GM18867 (cell line): ENCODE data around the gene GLIS1.

Experiments used
- ATAC-seq: cut with Tn5 transposase; IDR thresholded peaks from one replicate; pipeline ENCODE4 v1.9.1; 2021; ENCODE audit warnings: mild to moderate bottlenecking, moderate library complexity; ENCODE audit not compliant: unreplicated experiment

GLIS1 gene

GRCh38 chr1:53502641-53503432 lies 236.1 kb downstream of the GLIS1 start:
- no peak for ATAC-seq

DNA sequence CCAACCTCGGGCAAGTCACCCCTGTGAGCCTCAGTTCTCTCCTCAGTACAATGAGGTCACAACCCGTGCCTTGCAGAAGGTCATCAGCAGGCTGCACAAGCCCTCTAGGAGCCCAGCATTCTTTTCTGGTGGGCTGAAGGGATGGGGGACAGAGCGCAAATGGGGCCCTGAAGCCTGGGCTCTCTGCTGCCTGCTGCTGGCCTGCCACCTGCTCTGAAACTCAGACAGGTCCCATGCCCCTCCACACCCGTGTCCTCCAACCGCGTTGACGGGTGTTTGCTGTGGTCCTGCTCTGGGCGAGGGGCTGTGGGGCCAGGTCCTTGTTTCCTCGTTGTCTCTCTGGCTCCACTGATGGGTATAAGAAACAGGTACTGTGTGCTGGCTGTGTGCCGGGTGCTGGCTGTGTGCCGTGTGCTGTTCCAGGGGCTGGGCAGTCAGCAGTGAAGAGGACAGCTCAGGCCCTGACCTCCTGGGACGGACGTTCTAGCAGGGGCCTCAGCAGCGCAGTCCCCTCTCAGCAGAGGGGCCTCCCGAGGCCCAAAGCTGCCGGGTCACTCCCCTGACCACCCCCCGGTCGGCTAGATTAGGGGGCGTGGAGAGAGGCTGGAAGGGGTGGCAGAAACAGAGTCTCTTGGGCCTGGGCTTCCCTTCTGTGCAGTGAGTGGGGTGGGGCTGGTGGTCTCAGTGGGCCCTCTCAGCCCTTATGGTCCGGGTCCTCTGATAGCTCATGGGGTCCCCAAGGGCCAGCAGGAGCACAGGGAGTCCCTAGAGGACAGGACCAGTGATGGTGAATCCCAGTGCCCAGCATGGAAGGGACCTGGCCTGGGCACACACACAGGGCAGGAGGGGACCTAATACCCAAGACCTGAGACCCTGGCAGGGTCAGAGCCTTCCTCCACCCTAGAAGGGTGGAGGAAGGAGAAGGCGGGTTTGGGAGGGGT lies 237.6 kb downstream of the GLIS1 start:
- ATAC-seq: no peak

GRCh38 chr1:53500204-53501064 lies 238.5 kb downstream of the GLIS1 start:
- ATAC-seq: no peak

GRCh38 chr1:53499257-53500203 lies 239.4 kb downstream of the GLIS1 start:
- ATAC-seq: no peak

GRCh38 chr1:53498555-53499131 lies 240.3 kb downstream of the GLIS1 start:
- no peak for ATAC-seq

DNA sequence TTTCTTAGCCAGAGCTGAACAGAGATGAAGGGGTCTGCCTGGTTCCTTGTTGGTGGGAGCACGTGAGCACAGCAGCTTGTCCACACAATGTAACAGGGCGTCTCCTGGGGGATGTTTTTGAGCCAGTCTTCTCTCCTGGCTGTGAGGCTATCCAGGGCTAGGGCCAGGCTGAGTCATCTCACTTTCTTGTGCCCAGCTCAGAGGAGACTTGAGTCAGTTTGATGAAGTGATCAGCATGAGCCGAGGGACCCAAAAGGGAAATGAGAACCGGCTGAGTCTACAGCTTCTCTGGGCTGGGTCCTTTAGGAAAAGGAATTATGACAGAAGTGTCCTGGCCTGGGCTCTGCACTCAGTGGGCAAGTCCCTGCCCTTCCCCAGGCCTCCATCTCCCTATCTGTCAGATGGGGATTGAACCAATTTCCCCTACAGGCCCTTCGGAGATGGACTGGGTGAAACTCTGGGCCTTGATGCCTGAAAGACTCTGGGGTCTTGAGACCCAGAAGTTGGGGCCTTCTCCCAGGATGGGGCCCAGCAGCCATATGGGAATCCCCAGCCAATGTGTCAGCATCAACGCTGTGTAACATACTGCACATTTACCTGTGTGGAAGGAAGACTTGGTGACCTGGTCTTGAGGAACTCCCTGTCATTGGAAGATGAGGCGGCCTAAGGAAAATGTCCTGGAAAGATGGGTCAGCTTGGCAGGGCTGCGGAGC lies 243.2 kb downstream of the GLIS1 start:
- ATAC-seq: no peak

GRCh38 chr1:53490351-53490750 lies 248.6 kb downstream of the GLIS1 start:
- no peak for ATAC-seq

GRCh38 chr1:53486395-53487026 lies 252.5 kb downstream of the GLIS1 start:
- ATAC-seq: no peak

GRCh38 chr1:53485478-53486394 lies 253.2 kb downstream of the GLIS1 start:
- ATAC-seq: no peak

GRCh38 chr1:53484705-53485477 lies 254.1 kb downstream of the GLIS1 start:
- no peak for ATAC-seq

DNA sequence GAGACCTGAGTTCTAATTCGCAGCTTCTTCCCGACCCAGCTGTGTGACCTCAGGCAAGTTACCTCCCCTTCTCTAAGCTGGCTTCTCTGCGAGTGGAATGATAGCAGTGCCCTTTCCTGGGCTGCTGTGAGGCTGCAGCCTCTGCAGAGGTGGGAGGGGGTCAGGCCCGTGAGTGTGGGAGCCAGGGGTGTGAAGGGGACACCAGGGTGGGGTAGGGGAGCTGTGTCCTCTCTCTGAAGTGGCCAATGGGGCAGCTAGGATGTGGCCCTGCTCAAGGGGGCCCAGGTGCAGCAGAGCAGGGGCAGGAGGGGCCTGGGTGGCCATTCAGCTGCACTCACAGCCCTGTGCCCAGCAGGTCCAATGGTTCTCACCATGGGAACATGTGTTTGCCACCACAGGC lies 255.3 kb downstream of the GLIS1 start:
- no peak for ATAC-seq

GRCh38 chr1:53483170-53483569 lies 255.8 kb downstream of the GLIS1 start:
- ATAC-seq: no peak

GRCh38 chr1:53482441-53483153 lies 256.4 kb downstream of the GLIS1 start:
- ATAC-seq: no peak

GRCh38 chr1:53481456-53481855 lies 257.5 kb downstream of the GLIS1 start:
- ATAC-seq: no peak

DNA sequence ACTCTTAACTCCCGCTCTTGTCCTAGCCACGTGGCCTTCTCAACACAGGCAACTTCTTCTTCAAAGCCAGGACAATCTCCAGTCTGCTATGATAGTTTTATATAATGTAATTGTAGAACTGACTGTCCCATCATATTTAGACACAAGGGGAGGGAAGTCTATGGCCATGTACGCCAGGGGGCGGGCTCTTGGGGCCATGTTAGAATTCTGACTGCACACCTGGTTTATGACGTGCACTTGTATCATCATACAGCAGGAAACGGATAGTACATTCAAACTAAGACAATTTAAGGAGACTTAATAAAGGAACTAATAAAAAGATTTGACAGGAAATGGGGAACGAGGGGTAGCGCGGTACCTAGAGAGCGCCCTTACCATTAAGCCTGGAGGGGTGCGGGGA lies 258.3 kb downstream of the GLIS1 start:
- no peak for ATAC-seq

GRCh38 chr1:53478502-53478818 lies 260.5 kb downstream of the GLIS1 start:
- no peak for ATAC-seq
